H1 (cell line): ENCODE data around the gene PDP2. TPM values are rescaled to one million over a fixed set of nuclear protein-coding genes. Genes with fewer than 3 reads are reported as not detected.

Source experiments
- CTBP2 ChIP-seq: IDR thresholded peaks from 2 replicates; pipeline ENCODE4 v1.7.0; 2011; ENCODE audit warnings: borderline replicate concordance, mild to moderate bottlenecking, moderate library complexity, mixed read lengths, low read length; ENCODE audit not compliant: insufficient read depth, insufficient read length
- EGR1 ChIP-seq: IDR thresholded peaks from 2 replicates; pipeline ENCODE4 v1.6.1; 2011; ENCODE audit warnings: low read depth, low read length, borderline replicate concordance
- JUND ChIP-seq: IDR thresholded peaks from 2 replicates; pipeline ENCODE4 v1.6.1; 2011; ENCODE audit warnings: mild to moderate bottlenecking, improper control_type of control experiment, low read length
- polyA plus RNA-seq, 7 experiments: library from polyadenylated mRNA; depleted of rRNA in 3 of 7; stranded (reverse) in 5 of 7; unstranded in 2 of 7; fragments of >200 nt in 5 of 7; fragments of 200-250 nt in 2 of 7; gene quantifications; 1 replicate in 5 of 7; 2 replicates in 1 of 7; 4 replicates in 1 of 7; pipeline versions ENCODE4 v1.2.1 to v1.2.3, GENCODE V29; 2011 to 2013; ENCODE audit warnings: missing spikeins in 2 of 7, mixed read lengths in 2 of 7
- total RNA-seq: library from RNA; stranded (reverse); fragmentation: NEBNext Ultra II Directional; extraction: Animal tissue kit (Norgen Biotek cat#: 25700); gene quantifications from 2 replicates; pipeline ENCODE4 v1.2.1, GENCODE V29; 2021

PDP2 gene
- total and polyA plus RNA-seq, 2 of the 8 experiments (the other 6 are each of a cell fraction or from before 2014, with no cell fraction given): 11.7 to 36.5 TPM

- TF ChIP-seq JUND (no peak), CTBP2 (no peak), EGR1 (no peak)
Observed at GRCh38 chr16:66885491-66885890, 5.2 kb downstream of the PDP2 start (continued).
